Measurements from ENCODE around the gene ZC3H12D.

ZC3H12D gene

GRCh38 chr6:149458196-149458595 lies 26.6 kb downstream of the ZC3H12D start:
- Histone ChIP-seq H3F3A (ENCODE audit: control insufficient read depth, insufficient read depth) (no peaks in the 10 kb centered on the region), H3K79me2 (ENCODE audit: control insufficient read depth, low read length) (peaks cover 8% of the 10 kb centered on the region), H3K27me3 (ENCODE audit: control insufficient read depth, low read length) (no peaks in the 10 kb centered on the region), H3K27ac (ENCODE audit: low read depth, low read length) (no peak overlapping the region), H3K4me3 (ENCODE audit: low read length) (no peak overlapping the region), H3K9me2 (replicated peaks; ENCODE audit: control insufficient read depth, low read length) (no peaks in the 10 kb centered on the region), H3K9me3 (ENCODE audit: control insufficient read depth, insufficient read depth, low read length) (no peaks in the 10 kb centered on the region), H3K4me2 (ENCODE audit: low read length) (no peak overlapping the region), H3K4me1 (ENCODE audit: control insufficient read depth, low read length) (no peaks in the 10 kb centered on the region), H4K20me1 (ENCODE audit: control insufficient read depth, insufficient read depth, low read depth, low read length) (no peaks in the 10 kb centered on the region), H3K36me3 (ENCODE audit: control insufficient read depth, low read length) (peaks cover 69% of the 10 kb centered on the region)
- TF ChIP-seq EZH2phosphoT487 (IDR thresholded peaks at IDR 0.05; ENCODE audit: borderline replicate concordance, low read length) (no peak), CTCF (IDR thresholded peaks at IDR 0.05; ENCODE audit: low read depth, low read length, poor library complexity, severe bottlenecking) (no peak)

GRCh38 chr6:149457316-149457884 lies 27.4 kb downstream of the ZC3H12D start:
- H3K27ac ChIP-seq (ENCODE audit: low read depth, low read length), result no peak overlapping the region
- H3K9me3 ChIP-seq (ENCODE audit: control insufficient read depth, insufficient read depth, low read length), result no peaks in the 10 kb centered on the region
- no peaks in the 10 kb centered on the region for H3K9me2 ChIP-seq (replicated peaks; ENCODE audit: control insufficient read depth, low read length)
- H3K27me3 ChIP-seq (ENCODE audit: control insufficient read depth, low read length), result no peaks in the 10 kb centered on the region
- no peak overlapping the region for H3K4me2 ChIP-seq (ENCODE audit: low read length)
- peaks cover 65% of the 10 kb centered on the region for H3K36me3 ChIP-seq (ENCODE audit: control insufficient read depth, low read length)
- TF ChIP-seq EZH2phosphoT487 (IDR thresholded peaks at IDR 0.05; ENCODE audit: borderline replicate concordance, low read length) (no peak), CTCF (IDR thresholded peaks at IDR 0.05; ENCODE audit: low read depth, low read length, poor library complexity, severe bottlenecking) (no peak)
- H3F3A ChIP-seq (ENCODE audit: control insufficient read depth, insufficient read depth), result no peaks in the 10 kb centered on the region
- H3K4me3 ChIP-seq (ENCODE audit: low read length), result no peak overlapping the region
- no peaks in the 10 kb centered on the region for H4K20me1 ChIP-seq (ENCODE audit: control insufficient read depth, insufficient read depth, low read depth, low read length)
- peaks cover 4% of the 10 kb centered on the region; the same call in 1 of the 2 replicates for H3K79me2 ChIP-seq (ENCODE audit: control insufficient read depth, low read length)
- H3K4me1 ChIP-seq (ENCODE audit: control insufficient read depth, low read length), result no peaks in the 10 kb centered on the region

DNA sequence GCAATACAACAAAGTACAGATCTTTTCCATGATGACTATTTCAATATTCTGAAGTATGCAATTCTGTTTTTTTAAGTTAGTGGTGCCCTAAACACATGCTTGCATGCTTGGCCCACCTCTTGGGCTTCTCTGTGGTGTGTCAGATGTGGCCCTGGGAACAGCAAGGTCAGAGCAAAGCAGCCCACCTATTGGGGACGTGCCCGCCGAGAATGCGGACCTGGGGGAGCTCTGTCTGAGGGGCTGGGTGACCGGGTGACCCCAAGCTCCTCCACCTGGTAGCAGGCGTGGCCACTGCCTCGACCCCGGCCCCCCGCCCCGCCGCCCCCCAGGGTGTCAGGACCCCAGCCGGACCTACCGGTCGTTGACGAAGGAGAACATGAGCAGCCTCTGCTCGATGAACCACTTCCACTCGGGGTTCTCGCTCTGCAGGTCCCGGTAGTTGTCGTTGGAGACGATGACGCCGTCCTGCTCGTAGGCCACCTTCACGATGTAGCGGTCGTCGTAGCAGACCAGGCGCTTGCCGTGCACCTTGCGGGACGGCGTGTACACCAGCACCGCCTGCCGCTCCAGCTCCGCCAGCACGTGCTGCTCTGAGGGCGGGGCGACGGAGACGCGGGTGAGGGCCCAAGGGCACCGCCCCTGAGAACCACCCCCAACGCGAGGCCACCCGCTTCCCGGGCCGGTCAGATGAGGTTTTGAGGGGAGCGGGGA lies 28.3 kb downstream of the ZC3H12D start:
- Histone ChIP-seq H3K27ac (ENCODE audit: low read depth, low read length) (no peak overlapping the region), H3K4me2 (ENCODE audit: low read length) (no peak overlapping the region), H4K20me1 (ENCODE audit: control insufficient read depth, insufficient read depth, low read depth, low read length) (no peaks in the 10 kb centered on the region), H3K27me3 (ENCODE audit: control insufficient read depth, low read length) (no peaks in the 10 kb centered on the region), H3K9me3 (ENCODE audit: control insufficient read depth, insufficient read depth, low read length) (no peaks in the 10 kb centered on the region), H3K9me2 (replicated peaks; ENCODE audit: control insufficient read depth, low read length) (no peaks in the 10 kb centered on the region), H3K79me2 (ENCODE audit: control insufficient read depth, low read length) (peaks cover 4% of the 10 kb centered on the region; the same call in 1 of the 2 replicates), H3K4me1 (ENCODE audit: control insufficient read depth, low read length) (no peaks in the 10 kb centered on the region), H3K4me3 (ENCODE audit: low read length) (no peak overlapping the region), H3K36me3 (ENCODE audit: control insufficient read depth, low read length) (peaks cover 65% of the 10 kb centered on the region), H3F3A (ENCODE audit: control insufficient read depth, insufficient read depth) (no peaks in the 10 kb centered on the region)
- TF ChIP-seq EZH2phosphoT487 (IDR thresholded peaks at IDR 0.05; ENCODE audit: borderline replicate concordance, low read length), result no peak
- TF ChIP-seq CTCF (IDR thresholded peaks at IDR 0.05; ENCODE audit: low read depth, low read length, poor library complexity, severe bottlenecking), result no peak

All from DOHH2 (cell line).